ENCODE measurements around the gene AKIRIN2. TPM values are rescaled to one million over a fixed set of nuclear protein-coding genes. Genes with fewer than 3 reads are reported as not detected.

Gene AKIRIN2
- polyA plus RNA-seq, 3 donors, result 102 to 145 (median 118) TPM

GRCh38 chr6:87682310-87682709, 19.7 kb downstream of the AKIRIN2 start:
- H3K4me3 ChIP-seq (replicated peaks in 1 of 3; ENCODE audit: low read depth in 2 of 3, low read length in 3 of 3), result no peak overlapping the region
- intact Hi-C loops (cut with micrococcal nuclease), result no loop called here

GRCh38 chr6:87675004-87675681, 26.9 kb downstream of the AKIRIN2 start:
- H3K27ac Mint-ChIP-seq, result no peak overlapping the region

More at GRCh38 chr6:87682310-87682709, 19.7 kb downstream of the AKIRIN2 start:
- Histone ChIP-seq H4K20me1 (ENCODE audit: insufficient read depth, low read length) (peaks cover 100% of the 10 kb centered on the region), H3K9me3 (replicated peaks in 1 of 2; ENCODE audit: control insufficient read depth in 1 of 2, insufficient read depth in 1 of 2, low read length in 2 of 2) (no peaks in the 10 kb centered on the region), H3K4me2 (replicated peaks; ENCODE audit: extremely low read depth, low read length, poor library complexity, severe bottlenecking) (no peak overlapping the region), H2AFZ (ENCODE audit: insufficient read depth, low read depth, low read length, poor library complexity, severe bottlenecking) (no peak overlapping the region), H3K27ac (ENCODE audit: low read depth in 1 of 2, low read length in 2 of 2) (peak overlapping the region in 1 of 2 donors; percentile 24), H3K9ac (ENCODE audit: insufficient read depth, low read length, poor library complexity, severe bottlenecking) (no peak overlapping the region), H3K79me2 (ENCODE audit: insufficient read depth, low read length) (peaks cover 99% of the 10 kb centered on the region), H3K4me1 (ENCODE audit: control insufficient read depth in 1 of 2, insufficient read depth in 2 of 2, low read length in 2 of 2) (peaks cover 0 to 4% of the 10 kb centered on the region in 2 donors), H3K36me3 (replicated peaks in 1 of 2; ENCODE audit: control insufficient read depth in 1 of 2, insufficient read depth in 2 of 2, low read length in 2 of 2) (peaks cover 32 to 57% of the 10 kb centered on the region in 2 donors), H3K27me3 (ENCODE audit: control insufficient read depth in 2 of 2, insufficient read depth in 2 of 2, low read length in 2 of 2) (no peaks in the 10 kb centered on the region)
- no peak overlapping the region for H3K4me3 Mint-ChIP-seq
- H3K9me3 Mint-ChIP-seq, result no peaks in the 10 kb centered on the region
- no peak for TF ChIP-seq CTCF (IDR thresholded peaks at IDR 0.05)
- DNase-seq, result no peak
- peaks cover 42% of the 10 kb centered on the region for H3K4me1 Mint-ChIP-seq
- peak overlapping the region in 6 of 7 donors; percentile 15 to 82 (median 52) for H3K27ac Mint-ChIP-seq
- H3K27me3 Mint-ChIP-seq (ENCODE audit: low read depth in 3 of 3), result no peaks in the 10 kb centered on the region
- H3K36me3 Mint-ChIP-seq, result peaks cover 36 to 67% of the 10 kb centered on the region in 2 donors

More at GRCh38 chr6:87675004-87675681, 26.9 kb downstream of the AKIRIN2 start:
- 80% methylated on average over 1 of the region's 4 CpGs for WGBS (ENCODE audit: insufficient coverage)
- H3K36me3 ChIP-seq (replicated peaks in 1 of 2; ENCODE audit: control insufficient read depth in 1 of 2, insufficient read depth in 2 of 2, low read length in 2 of 2), result peaks cover 51 to 94% of the 10 kb centered on the region in 2 donors
- peaks cover 97% of the 10 kb centered on the region for H4K20me1 ChIP-seq (ENCODE audit: insufficient read depth, low read length)
- no peak overlapping the region for H2AFZ ChIP-seq (ENCODE audit: insufficient read depth, low read depth, low read length, poor library complexity, severe bottlenecking)
- H3K4me2 ChIP-seq (replicated peaks; ENCODE audit: extremely low read depth, low read length, poor library complexity, severe bottlenecking), result no peak overlapping the region
- Mint-ChIP-seq H3K4me3 (no peak overlapping the region), H3K9me3 (no peaks in the 10 kb centered on the region), H3K4me1 (peaks cover 25% of the 10 kb centered on the region), H3K36me3 (peaks cover 58 to 87% of the 10 kb centered on the region in 2 donors), H3K27me3 (ENCODE audit: low read depth in 3 of 3) (peaks cover 0 to 2% (median 1%) of the 10 kb centered on the region in 3 donors)
- no peak for TF ChIP-seq CTCF (IDR thresholded peaks at IDR 0.05)
- peaks cover 15 to 26% of the 10 kb centered on the region in 2 donors for H3K4me1 ChIP-seq (ENCODE audit: control insufficient read depth in 1 of 2, insufficient read depth in 2 of 2, low read length in 2 of 2)
- DNase-seq, result no peak
- no peak overlapping the region for H3K27ac ChIP-seq (ENCODE audit: low read depth in 1 of 2, low read length in 2 of 2)
- H3K79me2 ChIP-seq (ENCODE audit: insufficient read depth, low read length), result peaks cover 41% of the 10 kb centered on the region
- H3K4me3 ChIP-seq (replicated peaks in 1 of 3; ENCODE audit: low read depth in 2 of 3, low read length in 3 of 3), result no peak overlapping the region
- no peak overlapping the region for H3K9ac ChIP-seq (ENCODE audit: insufficient read depth, low read length, poor library complexity, severe bottlenecking)
- H3K27me3 ChIP-seq (ENCODE audit: control insufficient read depth in 2 of 2, insufficient read depth in 2 of 2, low read length in 2 of 2), result no peaks in the 10 kb centered on the region
- no peaks in the 10 kb centered on the region for H3K9me3 ChIP-seq (replicated peaks in 1 of 2; ENCODE audit: control insufficient read depth in 1 of 2, insufficient read depth in 1 of 2, low read length in 2 of 2)
- intact Hi-C loops (cut with micrococcal nuclease), result loop anchor here in 1 of 2 donors (10.0 kb wide), 1 partner anchor 90 kb away; the partner anchor contains the start of gene RARS2

Data from CD14-positive monocyte (primary cell).